Measurements from ENCODE around the gene RAI1.
"Not testable (repeated sequence)": the region's sequence is repeated elsewhere in the genome, so short reads cannot be mapped to it uniquely, and the experiment has no call there.

The RAI1 gene

DNA sequence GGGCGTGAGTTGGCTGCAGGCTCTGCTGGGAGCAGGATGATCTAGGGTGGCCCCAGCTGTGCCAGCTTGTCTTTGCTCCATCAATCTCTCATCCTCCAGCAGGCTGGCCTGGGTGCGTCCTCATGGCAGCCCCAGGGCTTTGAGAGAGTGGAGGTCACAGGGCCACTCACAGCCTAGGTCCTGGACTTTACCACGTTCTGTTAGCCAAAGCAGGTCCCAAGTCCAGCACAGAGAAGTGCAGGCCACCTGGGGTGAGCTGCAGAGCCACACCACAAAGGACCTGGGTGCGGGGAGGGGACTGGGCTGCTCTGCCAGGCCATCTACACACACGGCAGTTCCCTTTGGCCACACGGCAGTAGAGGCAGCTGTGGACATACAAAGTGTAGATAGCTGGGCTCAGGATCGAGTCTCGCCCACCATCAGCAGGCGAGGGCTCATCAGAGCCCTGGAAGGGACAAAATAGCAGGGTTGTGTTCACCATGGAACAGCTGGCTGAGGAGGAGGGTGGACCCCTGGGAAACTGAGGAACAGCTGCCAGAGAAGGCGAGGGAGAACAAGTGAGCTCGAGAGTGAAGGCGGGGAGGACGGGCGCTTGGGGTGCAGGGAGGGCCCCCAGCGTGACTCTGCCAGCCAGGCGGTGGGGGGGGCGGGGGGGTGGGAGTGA, 125.5 kb downstream of the RAI1 start:
- no peak for DNase-seq

DNA sequence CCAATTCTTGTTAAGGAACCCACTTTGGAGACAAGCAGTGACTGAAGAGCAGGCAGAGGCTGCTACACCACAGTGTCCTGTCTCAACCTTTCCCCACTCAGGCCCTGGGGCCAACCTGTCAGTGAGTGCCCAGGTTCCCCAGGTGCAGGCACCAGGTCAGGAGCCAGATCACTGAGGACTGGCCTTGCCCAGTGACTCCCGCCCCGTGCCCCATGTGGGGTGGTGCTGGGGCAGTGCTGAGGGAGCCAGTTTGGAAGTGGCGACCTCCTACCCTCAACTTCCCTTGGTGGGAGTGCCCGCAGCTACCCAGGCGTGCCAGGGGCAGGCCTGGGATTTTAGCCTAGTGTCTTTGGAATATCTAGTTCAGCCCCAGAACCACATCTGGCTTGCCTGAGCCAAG, 126.2 kb downstream of the RAI1 start:
- no peak for DNase-seq

DNA sequence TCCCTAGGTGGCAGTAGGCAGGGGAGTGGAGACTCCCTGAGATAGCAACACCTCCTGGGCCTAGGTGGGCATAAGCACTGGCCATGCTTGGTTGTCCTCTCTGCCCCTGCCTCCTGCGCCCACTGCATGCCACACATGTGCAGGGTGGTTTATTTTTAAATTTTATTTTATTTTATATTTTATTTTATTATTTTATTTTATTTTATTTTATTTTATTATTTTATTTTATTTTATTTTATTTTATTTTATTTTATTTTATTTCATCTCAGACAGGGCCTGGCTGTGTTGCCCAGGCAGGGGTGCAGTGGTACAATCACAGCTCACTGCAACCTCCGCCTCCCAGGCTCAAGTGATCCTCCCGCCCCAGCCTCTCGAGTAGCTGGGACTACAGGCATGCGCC, 126.9 kb downstream of the RAI1 start:
- DNase-seq: not testable (repeated sequence)

GRCh38 chr17:17808706-17809432, 127.6 kb downstream of the RAI1 start:
- DNase-seq: no peak

DNA sequence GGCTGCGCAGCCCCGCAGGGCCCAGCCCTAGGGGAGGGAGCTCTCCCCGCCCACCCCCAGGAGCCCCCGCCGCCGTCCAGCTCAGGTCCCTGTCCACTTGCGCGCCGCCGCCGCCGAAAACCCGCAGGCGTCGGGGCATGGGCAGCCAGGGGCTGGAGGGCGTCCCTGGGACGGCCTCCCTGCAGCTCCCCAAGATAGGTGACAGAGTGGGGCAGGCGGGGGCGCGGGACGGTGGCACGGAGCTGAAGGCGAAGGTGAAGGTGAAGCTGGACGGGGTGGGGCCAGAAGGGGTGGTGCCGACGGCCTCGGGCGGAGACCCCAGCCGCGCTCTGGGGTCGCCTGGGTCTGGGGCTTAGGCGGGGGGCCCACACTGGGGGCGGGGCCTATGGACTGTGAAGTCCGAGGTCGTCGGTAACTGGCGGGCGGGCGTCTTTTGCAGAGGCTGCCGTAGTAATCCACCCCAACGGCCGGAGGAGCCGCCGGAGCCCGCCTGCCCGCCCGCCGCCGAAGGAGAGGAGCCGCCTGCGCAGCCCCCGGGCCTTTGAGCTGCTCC, 128.3 kb downstream of the RAI1 start:
- DNase-seq: no peak

DNA sequence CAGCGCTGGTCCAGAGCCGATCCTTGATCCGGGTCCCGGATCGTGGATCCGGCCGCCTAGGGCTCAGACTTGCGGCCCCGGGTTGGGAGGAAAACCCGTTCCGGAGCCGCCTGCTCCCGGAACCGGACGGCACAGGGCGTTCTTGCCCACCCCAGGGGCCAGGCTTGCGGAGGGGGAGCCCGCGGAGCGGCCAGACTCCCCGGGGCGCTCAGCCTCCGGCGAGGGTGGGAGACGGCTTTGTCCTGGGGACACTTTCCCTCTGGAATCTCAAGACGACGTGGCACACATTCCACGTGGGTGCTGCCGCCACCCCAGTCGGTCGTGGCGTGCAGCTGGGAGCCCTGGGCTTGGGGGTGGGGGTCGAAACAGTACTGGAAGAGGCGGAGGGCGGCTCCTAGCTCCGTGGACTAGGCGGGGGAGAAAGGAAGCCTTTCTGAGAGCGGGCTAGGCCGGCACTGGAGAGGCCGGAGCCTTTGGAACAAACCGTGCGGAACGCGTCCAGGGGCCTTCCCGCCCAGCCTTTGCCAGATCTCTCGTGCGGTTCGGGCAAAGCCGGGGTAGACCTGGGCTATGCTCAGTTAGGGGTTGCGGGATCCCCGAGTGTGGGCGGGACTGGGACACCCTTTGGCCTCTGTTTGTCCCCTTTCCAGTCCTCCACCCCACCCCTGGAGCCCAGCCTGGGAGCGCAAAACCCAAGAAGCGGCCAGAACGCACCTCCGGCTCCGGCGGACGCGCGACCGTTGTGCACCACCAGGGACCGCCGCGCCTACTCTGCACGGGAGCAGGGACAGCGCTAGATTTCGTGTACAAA, 129.0 kb downstream of the RAI1 start:
- peak; percentile 82 for DNase-seq

DNA sequence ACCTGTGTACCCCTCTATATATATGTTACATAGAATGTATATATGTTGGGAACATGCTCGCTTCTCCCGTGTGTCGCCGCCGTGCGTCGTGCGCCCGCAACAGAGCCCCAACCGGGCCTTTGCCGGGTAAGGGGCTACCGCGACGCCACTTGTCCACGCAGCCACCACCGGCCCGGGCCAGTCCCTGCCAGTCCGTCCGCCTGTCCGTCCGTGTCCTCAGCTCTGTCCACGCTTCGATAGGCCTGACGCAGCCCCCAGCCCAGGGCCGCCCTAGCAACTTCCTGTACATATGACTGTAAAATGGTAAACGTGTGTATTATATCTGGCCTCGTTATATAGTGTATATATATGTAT, 129.6 kb downstream of the RAI1 start:
- DNase-seq: no peak

DNA sequence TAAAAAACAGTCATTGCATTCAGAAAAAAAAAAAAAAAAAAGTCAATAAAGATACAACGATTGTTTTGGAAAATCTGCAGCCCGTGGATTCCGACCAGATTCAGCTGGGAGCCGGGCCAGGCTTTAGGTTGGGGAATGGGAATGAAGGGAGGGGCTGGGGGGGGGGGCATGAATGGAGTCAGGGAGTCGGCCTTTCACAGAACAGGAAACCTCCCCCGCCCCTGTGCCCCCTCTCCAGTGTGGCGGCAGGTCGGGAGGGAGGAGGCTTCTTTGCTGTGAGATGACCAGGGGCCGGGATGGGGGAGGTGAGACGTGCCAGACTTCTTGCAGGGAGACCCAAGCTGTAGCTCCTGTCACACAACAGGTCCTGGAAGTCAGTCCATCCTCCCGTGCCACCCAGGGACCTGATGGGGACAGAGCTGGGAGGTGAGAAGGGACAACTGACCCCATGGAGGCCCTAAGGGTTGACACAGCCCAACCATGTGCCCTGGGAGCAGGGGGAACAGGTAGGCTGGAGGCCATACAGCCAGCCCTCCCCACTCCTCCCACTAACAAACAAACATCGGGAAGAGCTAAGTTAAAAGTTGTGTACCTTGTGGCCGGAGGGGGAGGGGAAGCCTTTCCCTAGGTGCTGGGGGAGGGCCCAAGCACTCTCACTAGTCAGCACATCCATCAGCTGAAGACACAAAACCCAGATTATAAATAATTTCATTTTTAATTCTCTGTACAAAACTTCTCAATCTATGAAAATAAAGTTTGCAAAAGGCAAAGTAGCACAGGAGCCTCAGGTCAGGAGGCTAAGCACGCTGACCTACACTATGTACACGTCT, 130.3 kb downstream of the RAI1 start:
- peak; percentile 82 for DNase-seq

DNA sequence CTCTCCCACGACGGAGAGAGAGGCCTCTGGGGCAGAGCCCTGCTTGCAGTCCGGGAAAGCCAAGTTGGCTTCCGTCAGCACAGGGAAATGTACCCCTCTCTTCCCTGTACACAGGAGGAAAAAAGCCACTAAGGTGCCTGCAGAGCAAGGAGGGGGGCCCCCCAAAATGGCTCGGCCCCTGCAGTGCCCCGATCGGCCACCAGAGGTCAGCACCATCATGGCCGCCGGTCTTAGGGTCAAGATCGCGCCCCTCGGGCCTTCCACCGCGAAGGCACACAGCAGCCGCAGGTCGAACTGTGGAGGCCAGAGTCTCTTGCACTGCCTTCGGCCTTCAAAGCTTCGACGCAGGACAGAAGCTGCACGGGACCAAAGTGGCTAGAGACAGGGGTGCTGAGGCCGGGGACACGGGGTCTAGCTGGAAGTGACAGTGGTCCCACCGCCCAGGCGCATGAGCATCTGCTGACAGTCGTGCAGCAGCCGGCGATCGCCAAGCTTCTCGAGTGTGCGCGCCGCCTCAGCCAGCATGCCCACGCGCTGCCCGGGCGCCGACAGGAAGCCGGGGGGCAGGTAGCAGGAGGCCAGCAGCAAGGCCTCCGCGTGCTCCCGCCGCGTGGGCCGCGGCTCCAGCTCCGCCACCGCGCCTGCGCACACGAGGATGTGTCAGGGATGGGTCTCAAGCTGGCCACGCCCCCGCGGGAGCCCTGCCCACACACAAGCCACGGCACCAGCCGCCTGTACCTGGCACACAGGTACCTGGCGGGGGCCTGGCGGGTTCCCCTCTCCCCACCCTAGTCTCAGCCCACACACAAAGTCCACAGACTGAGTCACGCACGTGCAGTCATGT, 131.2 kb downstream of the RAI1 start:
- DNase-seq: peak; percentile 85

DNA sequence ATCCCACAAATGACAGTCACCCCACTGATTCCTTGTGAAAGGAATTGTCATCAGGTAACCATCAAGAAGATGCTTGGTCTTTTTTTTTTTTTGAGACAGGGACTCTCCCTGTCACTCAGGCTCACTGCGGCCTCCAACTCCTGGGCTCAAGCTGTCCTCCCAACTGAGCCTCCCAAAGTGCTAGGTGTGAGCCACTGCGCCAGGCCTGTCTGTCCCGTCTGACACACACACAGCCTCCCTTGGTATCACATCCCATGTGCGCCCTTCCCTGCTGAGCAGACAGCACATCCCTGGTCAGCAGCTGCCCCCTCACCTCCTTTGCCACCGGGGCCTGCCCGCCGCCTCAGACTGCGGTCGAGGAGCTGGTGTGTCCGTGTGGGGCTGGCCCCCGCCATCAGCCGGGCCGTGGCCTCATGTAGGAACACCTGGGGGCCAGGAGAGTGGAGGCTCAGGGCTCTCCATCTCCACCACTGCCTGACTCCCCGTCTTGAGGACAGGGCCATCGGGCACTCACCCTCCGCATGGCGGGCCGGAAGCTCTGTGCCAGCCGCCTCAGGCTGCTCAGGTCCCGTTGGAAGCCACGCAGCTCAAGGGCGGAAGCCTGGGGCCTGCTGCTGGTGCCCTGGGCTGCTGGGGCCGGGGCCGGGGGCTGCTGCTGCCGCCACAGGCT, 131.9 kb downstream of the RAI1 start:
- DNase-seq: no peak

- no peak for DNase-seq
Measured at GRCh38 chr17:17813725-17814095, 132.5 kb downstream of the RAI1 start.

GRCh38 chr17:17814162-17815061, 133.2 kb downstream of the RAI1 start:
- DNase-seq: no peak

DNA sequence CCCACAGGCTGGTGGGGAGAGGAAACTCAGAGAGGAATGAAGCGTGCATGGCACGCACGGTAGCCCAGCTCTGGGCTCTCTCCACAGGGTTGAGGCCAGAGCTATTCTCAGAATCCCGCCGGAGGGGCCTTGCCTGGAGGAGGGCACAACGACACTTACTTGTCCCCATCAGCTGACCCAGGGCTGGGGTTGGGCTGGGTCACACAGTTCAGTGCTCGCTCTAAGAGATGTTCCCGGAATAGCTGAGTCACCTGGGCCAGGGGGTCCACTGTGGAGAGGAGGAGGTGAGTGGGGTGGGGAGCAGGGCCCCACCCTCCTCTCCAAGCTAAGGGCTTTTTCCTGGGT, 133.8 kb downstream of the RAI1 start:
- DNase-seq: no peak

GRCh38 chr17:17815436-17816200, 134.4 kb downstream of the RAI1 start:
- no peak for DNase-seq

DNA sequence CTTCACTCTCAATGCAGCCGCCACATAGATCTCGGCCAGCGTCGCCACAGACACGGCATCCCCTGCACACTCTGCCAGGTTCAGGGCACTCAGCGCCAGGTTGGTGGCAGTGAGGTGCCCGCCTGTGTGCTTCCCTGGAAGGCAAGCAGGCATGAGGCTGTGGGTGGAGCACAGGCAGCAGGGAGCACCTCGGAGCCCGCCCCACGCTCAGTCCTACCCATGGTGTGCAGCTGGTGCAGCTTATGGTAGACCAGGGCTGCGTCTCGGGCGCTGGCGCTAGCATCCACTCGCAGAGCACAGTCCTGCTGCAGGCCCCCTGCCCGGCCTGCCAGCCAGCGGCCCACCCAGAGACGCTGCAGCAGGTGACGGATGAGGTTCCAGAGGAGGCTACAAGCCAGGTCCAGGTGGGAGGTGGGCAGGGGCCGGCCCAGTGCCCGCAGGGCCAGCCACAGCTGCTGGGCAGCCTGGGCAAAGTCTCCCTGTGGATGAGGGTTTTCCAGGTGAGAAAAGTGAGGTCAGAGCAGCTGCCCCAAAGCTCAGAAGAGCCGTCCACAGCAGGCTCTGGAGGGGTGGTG, 135.1 kb downstream of the RAI1 start:
- no peak for DNase-seq

DNA sequence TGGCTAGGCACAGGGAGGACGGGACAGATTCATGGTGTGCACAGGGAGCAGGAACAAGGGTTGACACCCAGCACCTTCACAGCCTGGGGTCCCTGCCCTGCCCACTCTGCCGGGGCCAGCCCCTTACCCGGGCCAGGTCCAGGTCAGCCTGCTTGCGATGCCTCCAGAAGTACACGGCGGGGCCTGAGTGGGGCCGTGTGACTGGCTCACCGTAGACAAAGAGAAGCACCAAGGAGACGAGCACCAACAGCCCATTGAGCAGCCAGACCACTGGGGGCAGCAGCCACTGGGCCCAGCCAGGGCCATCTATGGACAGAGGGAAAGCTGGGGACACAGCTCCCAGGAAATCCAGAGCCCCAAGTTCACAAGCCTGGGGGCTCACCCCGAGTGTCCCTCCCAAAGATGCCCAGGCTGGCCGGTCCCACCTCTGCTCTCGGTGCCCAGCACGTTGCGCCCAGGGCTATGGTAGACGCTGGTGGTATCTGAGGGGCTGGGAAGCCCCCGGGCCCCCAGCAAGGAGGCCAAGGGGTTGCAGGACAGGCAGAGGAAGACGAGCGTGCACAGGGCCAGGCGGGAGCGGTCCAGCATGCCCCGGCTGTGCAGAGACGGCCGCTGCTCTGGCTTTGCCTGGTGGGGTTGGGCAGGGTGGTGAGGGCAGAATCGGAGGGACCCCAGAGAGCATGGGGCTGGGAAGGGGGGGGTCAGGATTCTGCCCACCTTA, 135.7 kb downstream of the RAI1 start:
- no peak for DNase-seq

DNA sequence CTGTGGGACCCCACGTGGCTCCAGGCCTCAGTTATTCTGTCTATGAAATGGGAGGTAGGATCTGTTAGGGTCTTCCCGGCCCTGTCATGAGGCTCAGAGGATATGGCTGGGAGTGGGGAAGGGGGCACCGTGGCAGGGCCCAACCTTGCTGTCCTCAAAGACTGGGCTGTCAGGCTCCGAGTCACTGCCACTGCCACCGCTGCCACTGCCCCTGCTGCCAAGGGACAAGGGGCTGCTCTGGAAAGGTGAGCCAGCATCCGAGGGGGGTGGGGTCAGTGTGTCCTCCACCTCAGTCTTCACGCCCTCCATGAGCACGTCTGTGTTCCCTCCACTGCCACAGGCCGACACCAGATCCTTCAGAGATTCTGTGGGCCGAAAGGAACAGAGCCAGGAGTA, 136.3 kb downstream of the RAI1 start:
- no peak for DNase-seq

- DNase-seq: no peak
Measured at GRCh38 chr17:17818088-17818526, 136.8 kb downstream of the RAI1 start.

Data from left hindlimb (tissue), 1 donor.